NCI-H1105 treated with DMSO at 0.1 percent for 48 hours (cell line): ENCODE results near the gene TXLNB.
A peak's percentile ranks its signal among the peaks of the same experiment; 100 is the strongest.

Source experiments
- DNase-seq: peaks from one replicate; lab custom pipeline; 2025; lab: John Stamatoyannopoulos, UW

TXLNB gene

GRCh38 chr6:139271056-139271455 lies 20.7 kb downstream of the TXLNB start:
- DNase-seq = no peak

- no peak for DNase-seq
These were observed 21.5 kb downstream of the TXLNB start for GRCh38 chr6:139270249-139270648.

- DNase-seq = no peak
These were observed 26.1 kb downstream of the TXLNB start for GRCh38 chr6:139265512-139266190.

GRCh38 chr6:139262519-139263300 lies 29.1 kb downstream of the TXLNB start:
- DNase-seq = peak; percentile 6

GRCh38 chr6:139257821-139258398 lies 33.9 kb downstream of the TXLNB start:
- no peak for DNase-seq

- no peak for DNase-seq
These were observed 34.5 kb downstream of the TXLNB start for GRCh38 chr6:139257291-139257690.

GRCh38 chr6:139256087-139256486 lies 35.7 kb downstream of the TXLNB start:
- no peak for DNase-seq

- no peak for DNase-seq
These were observed 37.6 kb downstream of the TXLNB start for GRCh38 chr6:139254196-139254595.

GRCh38 chr6:139253656-139254055 lies 38.1 kb downstream of the TXLNB start:
- no peak for DNase-seq

- no peak for DNase-seq
These were observed 40.0 kb downstream of the TXLNB start for GRCh38 chr6:139251691-139252390.

GRCh38 chr6:139251045-139251690 lies 40.6 kb downstream of the TXLNB start:
- DNase-seq = no peak

GRCh38 chr6:139250296-139251044 lies 41.3 kb downstream of the TXLNB start:
- DNase-seq = peak; percentile 29

GRCh38 chr6:139249395-139249794 lies 42.4 kb downstream of the TXLNB start:
- no peak for DNase-seq

GRCh38 chr6:139248911-139249310 lies 42.9 kb downstream of the TXLNB start:
- no peak for DNase-seq

GRCh38 chr6:139247618-139248017 lies 44.2 kb downstream of the TXLNB start:
- no peak for DNase-seq

- no peak for DNase-seq
These were observed 48.3 kb downstream of the TXLNB start for GRCh38 chr6:139243536-139243935.

- DNase-seq = no peak
These were observed 49.1 kb downstream of the TXLNB start for GRCh38 chr6:139242457-139243240.

GRCh38 chr6:139240161-139241010 lies 51.4 kb downstream of the TXLNB start:
- peak; percentile 73 for DNase-seq

- no peak for DNase-seq
These were observed 52.7 kb downstream of the TXLNB start for GRCh38 chr6:139239064-139239463.

GRCh38 chr6:139236105-139236504 lies 55.7 kb downstream of the TXLNB start:
- DNase-seq = no peak
